ENCODE data around the gene LRMDA. TPM values are rescaled to one million over a fixed set of nuclear protein-coding genes. Genes with fewer than 3 reads are reported as not detected.

LRMDA gene
- polyA plus RNA-seq, 2 of the 4 experiments (the other 2 are of a cell fraction) = 4.6 to 5.2 TPM

DNA sequence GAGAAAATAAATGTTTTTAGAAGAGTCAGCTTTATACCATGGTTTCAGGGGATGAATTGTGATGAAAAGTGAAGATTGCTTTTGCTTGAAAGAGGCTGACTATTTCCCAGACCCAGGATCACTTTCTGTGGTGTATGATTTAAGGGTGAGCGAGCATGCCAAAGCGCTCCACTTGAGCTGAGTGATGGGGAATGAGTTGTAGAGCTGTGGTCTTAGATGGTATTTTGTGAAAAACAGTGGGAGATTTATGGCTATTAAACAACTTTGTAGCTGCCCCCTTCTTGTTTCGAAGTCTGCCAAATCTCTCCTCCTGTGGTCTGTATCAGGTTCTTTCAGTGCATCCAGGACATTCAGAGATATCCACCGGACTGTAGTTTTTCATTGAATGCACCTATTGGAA, 888.2 kb downstream of the LRMDA start:
- ATAC-seq = no peak
- Histone ChIP-seq H3K9me3 (0 out of 3 replicates have a peak, but pooled peaks cover 3% of the 10 kb centered on the region), H3K4me3 (no peak overlapping the region), H3K4me2 (no peak overlapping the region), H3K4me1 (no peaks in the 10 kb centered on the region), H3K27ac (no peak overlapping the region)
- CTCF ChIA-PET = no interaction called here
- POLR2A ChIA-PET = no interaction called here
- no peak for FAIRE-seq
- no peak for DNase-seq (ENCODE audit: low read depth in 1 of 2, low spot score in 1 of 2)
- TF ChIP-seq CHD2 (IDR thresholded peaks at IDR 0.05; ENCODE audit: low read length, partially characterized antibody) = no peak
- TF ChIP-seq RCOR1 (IDR thresholded peaks at IDR 0.05; ENCODE audit: low read depth, low read length) = no peak
- no peak for TF ChIP-seq MAFK (IDR thresholded peaks at IDR 0.05; ENCODE audit: partially characterized antibody)
- TF ChIP-seq ESRRA (IDR thresholded peaks at IDR 0.05; ENCODE audit: borderline replicate concordance, low read length) = no peak
- no peak for TF ChIP-seq CBX2 (IDR thresholded peaks at IDR 0.05; ENCODE audit: borderline replicate concordance, low read depth)
- TF ChIP-seq KDM5A (IDR thresholded peaks at IDR 0.05) = no peak
- TF ChIP-seq HOXB13 (CRISPR knock-in tag; IDR thresholded peaks at IDR 0.05; ENCODE audit: low read depth) = no peak
- TF ChIP-seq ZC3H11A (IDR thresholded peaks at IDR 0.05) = no peak
- no peak for TF ChIP-seq CEBPB (IDR thresholded peaks at IDR 0.05)
- no peak for TF ChIP-seq CHD4 (IDR thresholded peaks at IDR 0.05; ENCODE audit: borderline replicate concordance)
- no peak for TF ChIP-seq ATOH8 (CRISPR knock-in tag; IDR thresholded peaks at IDR 0.05; ENCODE audit: low read depth)
- TF ChIP-seq POLR2AphosphoS2 (conservative IDR thresholded peaks at IDR 0.05; ENCODE audit: low read length) = no peak
- no peak for TF ChIP-seq NFE2L2 (conservative IDR thresholded peaks at IDR 0.05; ENCODE audit: low read length)
- no peak for TF ChIP-seq ZFP36 (IDR thresholded peaks at IDR 0.05; ENCODE audit: borderline replicate concordance, partially characterized antibody)
- TF ChIP-seq, protein P1, sequence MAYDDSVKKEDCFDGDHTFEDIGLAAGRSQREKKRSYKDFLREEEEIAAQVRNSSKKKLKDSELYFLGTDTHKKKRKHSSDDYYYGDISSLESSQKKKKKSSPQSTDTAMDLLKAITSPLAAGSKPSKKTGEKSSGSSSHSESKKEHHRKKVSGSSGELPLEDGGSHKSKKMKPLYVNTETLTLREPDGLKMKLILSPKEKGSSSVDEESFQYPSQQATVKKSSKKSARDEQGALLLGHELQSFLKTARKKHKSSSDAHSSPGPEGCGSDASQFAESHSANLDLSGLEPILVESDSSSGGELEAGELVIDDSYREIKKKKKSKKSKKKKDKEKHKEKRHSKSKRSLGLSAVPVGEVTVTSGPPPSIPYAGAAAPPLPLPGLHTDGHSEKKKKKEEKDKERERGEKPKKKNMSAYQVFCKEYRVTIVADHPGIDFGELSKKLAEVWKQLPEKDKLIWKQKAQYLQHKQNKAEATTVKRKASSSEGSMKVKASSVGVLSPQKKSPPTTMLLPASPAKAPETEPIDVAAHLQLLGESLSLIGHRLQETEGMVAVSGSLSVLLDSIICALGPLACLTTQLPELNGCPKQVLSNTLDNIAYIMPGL (CRISPR knock-in tag; IDR thresholded peaks at IDR 0.05; ENCODE audit: borderline replicate concordance) = no peak
- no peak for TF ChIP-seq POLR2A (IDR thresholded peaks at IDR 0.05; ENCODE audit: low read length)
- TF ChIP-seq CTCF (IDR thresholded peaks at IDR 0.05) = no peak
- TF ChIP-seq, protein P2, sequence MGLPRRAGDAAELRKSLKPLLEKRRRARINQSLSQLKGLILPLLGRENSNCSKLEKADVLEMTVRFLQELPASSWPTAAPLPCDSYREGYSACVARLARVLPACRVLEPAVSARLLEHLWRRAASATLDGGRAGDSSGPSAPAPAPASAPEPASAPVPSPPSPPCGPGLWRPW (IDR thresholded peaks at IDR 0.05) = no peak
- no peak for TF ChIP-seq PBX3 (IDR thresholded peaks at IDR 0.05)
- 62% methylated on average over 4 of the region's 4 CpGs for WGBS (ENCODE audit: missing lambda C conversion rate)

- CTCF ChIA-PET = interaction anchor here (0.7 to 3.1 kb wide), 3 partner anchors 12 to 222 kb away, joined by 3 to 11 read pairs (median 7); no protein-coding TSS in a partner anchor
- POLR2A ChIA-PET = no interaction called here
- Histone ChIP-seq H3K27ac (no peak overlapping the region), H3K4me1 (peaks cover 2% of the 10 kb centered on the region; the same call in 2 of the 3 replicates), H3K4me2 (no peak overlapping the region), H3K9me3 (no peaks in the 10 kb centered on the region), H3K4me3 (no peak overlapping the region)
- WGBS (ENCODE audit: missing lambda C conversion rate) = 21% methylated on average over 6 of the region's 6 CpGs
- ATAC-seq = no peak
- DNase-seq (ENCODE audit: low read depth in 1 of 2, low spot score in 1 of 2) = no peak
- peak; percentile 80 for TF ChIP-seq MAFK (IDR thresholded peaks at IDR 0.05; ENCODE audit: partially characterized antibody)
- no peak for TF ChIP-seq CBX2 (IDR thresholded peaks at IDR 0.05; ENCODE audit: borderline replicate concordance, low read depth)
- no peak for FAIRE-seq
Observed at GRCh38 chr10:76324283-76324682, 892.9 kb downstream of the LRMDA start.

All from A549 (cell line).